GM21447 (cell line): ENCODE data around the gene PID1.
"Not testable (repeated sequence)": the region's sequence is repeated elsewhere in the genome, so short reads cannot be mapped to it uniquely, and the experiment has no call there.

Experiments
- ATAC-seq: cut with Tn5 transposase; IDR thresholded peaks from one replicate; pipeline ENCODE4 v1.9.1; 2021; ENCODE audit not compliant: unreplicated experiment

PID1 gene

DNA sequence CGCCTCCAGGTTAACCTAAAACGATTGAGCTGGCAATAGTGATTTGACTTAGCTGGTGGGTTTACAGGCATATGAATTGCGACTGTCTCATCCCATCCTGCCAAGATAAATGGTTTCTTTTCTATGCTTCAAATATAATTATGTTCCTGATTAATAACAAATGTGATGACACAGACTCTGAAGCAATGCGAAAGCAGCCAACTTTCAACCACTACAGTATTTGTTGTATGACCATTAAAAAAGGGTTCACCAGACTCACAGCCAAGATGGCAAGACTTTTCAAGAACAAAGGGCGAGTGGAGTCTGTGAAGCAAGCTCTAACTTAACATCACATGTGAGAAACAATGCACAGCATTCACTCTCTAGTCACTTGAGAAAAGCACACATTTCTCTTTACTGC, 186.6 kb downstream of the PID1 start:
- ATAC-seq, result no peak

GRCh38 chr2:229083606-229084340, 187.3 kb downstream of the PID1 start:
- no peak for ATAC-seq

- no peak for ATAC-seq
Observed at GRCh38 chr2:229081411-229081810, 189.7 kb downstream of the PID1 start.

DNA sequence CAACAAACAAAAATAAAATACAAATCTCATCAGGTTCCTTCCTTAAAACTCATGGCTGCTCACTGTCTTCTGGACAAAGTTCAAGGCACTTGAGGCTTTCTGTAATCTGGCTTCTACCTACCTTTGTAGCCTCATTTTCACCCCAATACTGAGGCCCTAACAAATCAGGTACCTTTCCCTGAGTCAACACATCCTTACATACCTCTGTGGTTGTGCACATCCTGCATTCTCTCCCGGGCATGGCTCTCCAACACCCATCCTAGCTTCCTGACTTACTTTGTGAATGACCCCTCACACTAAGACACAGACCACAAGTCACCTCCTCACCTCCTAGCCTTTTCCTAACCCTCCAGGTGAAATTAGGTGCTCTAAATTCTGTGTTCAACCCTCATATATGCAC, 190.9 kb downstream of the PID1 start:
- no peak for ATAC-seq

GRCh38 chr2:229076886-229077285, 194.2 kb downstream of the PID1 start:
- not testable (repeated sequence) for ATAC-seq

GRCh38 chr2:229073935-229074334, 197.2 kb downstream of the PID1 start:
- no peak for ATAC-seq

DNA sequence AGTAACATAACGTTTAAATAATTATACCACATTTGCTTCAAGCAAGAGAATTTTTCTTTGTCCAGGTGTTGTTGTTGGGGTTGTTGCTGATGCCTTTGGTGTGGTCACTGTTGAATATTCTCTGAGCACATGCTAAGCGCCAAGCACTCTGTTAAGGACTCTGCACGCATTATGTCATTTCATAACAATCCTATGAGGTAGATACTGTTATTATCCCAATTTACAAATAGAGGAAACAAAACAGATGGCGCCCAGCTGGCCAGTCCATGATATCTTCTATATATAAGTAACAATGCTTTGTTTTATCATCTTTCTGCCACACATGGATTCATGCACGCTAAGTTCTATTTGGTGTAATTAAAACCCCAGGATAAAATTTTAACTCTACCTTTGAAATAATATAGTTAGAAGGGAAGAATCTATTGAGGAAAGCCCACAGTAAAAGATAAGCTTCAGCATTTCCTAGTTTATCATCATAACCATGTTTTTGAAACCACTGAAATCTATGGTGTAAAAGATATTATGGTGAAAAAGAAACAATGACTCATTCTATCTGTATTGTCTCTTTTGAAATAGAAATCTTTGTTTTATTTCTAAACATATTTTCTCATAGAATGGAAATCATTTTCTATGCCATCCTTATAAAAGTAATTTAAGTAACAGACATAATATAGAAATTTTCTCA, 199.7 kb downstream of the PID1 start:
- no peak for ATAC-seq

DNA sequence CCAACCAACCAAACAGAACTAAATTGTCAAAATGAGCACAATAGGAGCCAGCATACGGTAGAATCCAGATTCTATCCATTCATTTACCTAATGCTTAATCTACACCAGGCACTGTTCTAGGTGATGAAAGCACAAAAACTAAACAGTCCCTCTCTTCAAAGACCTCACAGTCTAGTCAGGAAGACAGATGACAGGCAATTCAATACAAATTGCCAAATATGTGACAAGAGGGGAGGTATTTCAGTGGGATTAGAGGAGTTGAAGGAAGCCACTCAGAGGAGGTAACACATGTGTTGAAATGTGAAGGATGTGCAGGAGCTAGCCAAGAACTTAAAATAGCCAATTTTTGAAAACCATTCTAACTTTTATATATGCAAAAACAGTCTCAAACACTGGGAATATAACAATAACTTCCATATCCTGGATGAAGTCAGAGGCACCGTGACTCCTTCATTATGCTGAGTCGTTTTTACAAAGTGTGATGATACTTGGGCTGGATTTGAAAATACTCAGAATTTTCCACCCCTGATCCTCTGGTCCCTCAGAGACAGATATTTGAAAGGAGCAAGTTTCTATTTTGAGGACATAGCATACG, 204.9 kb downstream of the PID1 start:
- no peak for ATAC-seq

DNA sequence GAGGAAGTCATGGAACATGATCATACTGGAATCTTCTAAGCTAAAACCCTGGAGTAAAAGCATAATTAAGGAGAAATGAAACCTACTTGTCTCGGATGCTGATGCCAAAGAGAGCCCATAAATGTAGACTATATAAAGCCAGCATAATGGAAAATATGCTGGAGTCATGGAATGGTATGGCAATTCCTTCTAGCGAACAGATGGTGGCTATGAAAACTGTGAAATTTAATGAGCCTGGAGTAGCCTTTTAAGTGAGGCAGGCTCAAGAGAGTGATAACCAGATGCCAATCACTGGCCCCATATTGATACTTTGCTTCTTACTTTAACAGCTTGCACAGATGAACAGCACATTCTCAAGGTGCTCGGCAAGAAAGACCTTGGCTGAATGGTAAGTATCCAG, 206.3 kb downstream of the PID1 start:
- no peak for ATAC-seq

GRCh38 chr2:229060147-229060546, 210.9 kb downstream of the PID1 start:
- ATAC-seq, result no peak

- ATAC-seq, result no peak
Observed at GRCh38 chr2:229059331-229060033, 211.6 kb downstream of the PID1 start.

DNA sequence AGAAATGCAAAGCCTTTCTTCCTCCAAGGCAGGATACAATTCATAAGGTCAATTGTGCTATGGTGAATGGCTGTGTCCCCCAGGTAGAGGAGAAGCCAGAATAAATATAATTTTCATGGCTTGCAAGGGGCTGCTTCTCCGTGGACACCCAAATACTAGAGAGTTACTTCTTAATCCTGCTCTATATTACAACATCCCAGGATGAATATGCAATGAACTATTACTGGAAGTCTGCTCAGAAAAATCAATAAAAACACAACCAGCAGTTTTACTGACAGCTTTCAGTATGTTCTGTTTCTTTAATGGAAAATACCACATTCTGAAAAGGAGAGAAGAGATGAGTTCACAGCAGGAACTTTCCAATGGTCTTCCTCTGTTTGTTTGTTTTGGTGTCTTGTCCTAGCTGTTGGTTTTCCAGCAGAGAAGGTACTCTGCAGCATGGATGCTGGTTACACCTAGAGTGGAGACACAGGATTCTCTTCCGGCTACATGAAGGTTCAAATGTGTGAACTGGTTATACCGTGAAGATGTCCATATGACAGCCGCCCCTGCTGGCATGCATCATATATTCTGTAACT, 213.0 kb downstream of the PID1 start:
- no peak for ATAC-seq

- ATAC-seq, result no peak
Observed at GRCh38 chr2:229054311-229054710, 216.8 kb downstream of the PID1 start.

GRCh38 chr2:229051798-229052197, 219.3 kb downstream of the PID1 start:
- no peak for ATAC-seq

DNA sequence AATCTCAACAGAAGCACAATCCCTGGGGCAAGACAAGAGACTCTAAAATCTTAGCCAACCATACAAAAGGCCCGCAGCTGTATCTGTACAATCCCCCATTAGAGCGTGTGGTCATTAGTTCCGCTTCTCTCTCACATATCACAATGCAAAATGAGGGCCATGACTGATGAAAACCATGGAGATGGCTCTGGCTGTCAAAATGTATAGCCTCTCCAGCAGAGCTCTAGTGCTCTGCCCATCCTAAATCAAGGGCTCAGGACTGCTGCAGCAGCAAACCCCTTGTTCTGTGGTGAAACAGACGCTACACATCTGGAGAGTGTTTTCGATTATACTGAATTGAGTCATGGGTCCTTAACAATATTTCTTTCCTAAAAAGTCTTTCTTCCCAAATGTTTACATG, 221.0 kb downstream of the PID1 start:
- no peak for ATAC-seq

GRCh38 chr2:229048134-229048533, 223.0 kb downstream of the PID1 start:
- no peak for ATAC-seq

GRCh38 chr2:229045671-229046070, 225.4 kb downstream of the PID1 start:
- ATAC-seq, result no peak

GRCh38 chr2:229044581-229044980, 226.5 kb downstream of the PID1 start:
- no peak for ATAC-seq

DNA sequence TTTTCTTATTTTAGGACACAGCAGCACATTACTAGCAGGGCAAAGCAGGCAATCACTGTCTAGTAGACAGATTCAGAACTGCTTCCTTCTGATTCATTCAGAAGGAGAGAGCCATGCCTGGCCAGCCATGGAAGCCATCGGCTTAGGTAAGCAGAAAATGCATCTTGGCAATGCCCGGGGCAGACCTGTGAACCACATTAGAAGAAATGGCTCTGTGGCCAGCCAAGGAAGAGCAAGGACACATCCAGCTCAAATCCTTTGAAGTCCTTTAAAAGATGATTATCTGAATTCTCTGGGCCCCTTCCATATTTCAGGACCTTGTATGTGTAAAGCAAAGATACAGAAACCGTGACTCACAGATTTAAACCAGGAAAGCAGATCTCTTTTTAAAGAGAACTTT, 227.4 kb downstream of the PID1 start:
- no peak for ATAC-seq

- no peak for ATAC-seq
Observed at GRCh38 chr2:229042349-229042748, 228.7 kb downstream of the PID1 start.

DNA sequence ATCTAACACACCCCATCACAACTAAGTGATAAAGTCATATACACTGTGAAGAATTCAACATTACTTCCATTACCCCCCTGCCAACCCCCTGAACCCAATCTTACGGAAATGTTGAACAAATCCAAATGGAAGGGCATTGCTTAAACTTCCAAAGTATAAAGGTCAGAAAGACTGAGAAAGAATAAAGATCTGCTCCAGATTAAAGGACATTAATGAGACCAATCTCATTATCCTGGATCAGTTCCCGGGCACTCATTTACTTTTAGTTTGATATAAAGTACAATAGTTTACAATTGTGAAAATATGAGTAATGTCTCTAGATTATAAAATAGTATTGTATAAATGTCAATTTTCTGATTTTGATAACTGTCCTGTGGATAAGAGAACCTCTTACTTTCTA, 229.4 kb downstream of the PID1 start:
- ATAC-seq, result no peak
